LHCN-M2 (cell line): ENCODE data around the gene DNAJB9. TPM values are rescaled to one million over a fixed set of nuclear protein-coding genes. Genes with fewer than 3 reads are reported as not detected.

ENCODE experiments used
- DNase-seq: peaks from one replicate; pipeline ENCODE4 v3.0.0-alpha.2; 2012; ENCODE audit warnings: low read depth
- total RNA-seq: library from RNA; depleted of rRNA; stranded (reverse); fragments of >200 nt; gene quantifications from 2 replicates; pipeline ENCODE4 v1.2.3, GENCODE V29; 2014

Gene DNAJB9
- total RNA-seq, 1 experiment from 2014 or later, result 29.6 TPM

DNA sequence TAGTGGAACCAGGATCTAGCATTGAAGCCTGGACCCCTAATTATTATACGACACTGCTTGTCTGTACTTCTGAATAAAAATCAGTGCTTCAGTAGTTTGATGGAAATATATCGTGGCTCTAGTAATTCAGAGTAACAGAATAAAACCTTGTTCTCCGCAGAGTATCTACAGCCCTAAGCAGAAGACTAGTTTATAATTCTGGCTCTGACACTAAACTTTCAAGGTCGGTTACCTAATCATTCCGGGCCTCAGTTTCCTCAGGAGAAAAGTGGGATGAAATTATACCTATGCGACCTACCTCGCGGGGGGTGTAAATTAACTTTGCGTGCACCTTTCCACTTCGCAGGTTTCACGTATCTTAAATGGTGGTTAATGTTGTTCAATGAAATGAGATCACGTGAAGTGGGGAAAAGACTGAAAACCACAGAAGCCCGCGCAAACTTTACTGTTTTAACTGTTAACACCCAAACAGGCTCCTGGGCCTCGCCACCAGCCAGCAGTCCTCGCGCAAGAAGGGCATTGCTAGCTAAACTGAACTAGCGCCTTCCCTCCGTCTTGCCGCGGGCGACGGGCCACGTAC, 783 bp upstream of the DNAJB9 start:
- DNase-seq, result no peak

- peak; percentile 40 for DNase-seq
Measured at GRCh38 chr7:108570146-108570755, 577 bp downstream of the DNAJB9 start.

GRCh38 chr7:108572480-108572879, 2.8 kb downstream of the DNAJB9 start:
- no peak for DNase-seq

DNA sequence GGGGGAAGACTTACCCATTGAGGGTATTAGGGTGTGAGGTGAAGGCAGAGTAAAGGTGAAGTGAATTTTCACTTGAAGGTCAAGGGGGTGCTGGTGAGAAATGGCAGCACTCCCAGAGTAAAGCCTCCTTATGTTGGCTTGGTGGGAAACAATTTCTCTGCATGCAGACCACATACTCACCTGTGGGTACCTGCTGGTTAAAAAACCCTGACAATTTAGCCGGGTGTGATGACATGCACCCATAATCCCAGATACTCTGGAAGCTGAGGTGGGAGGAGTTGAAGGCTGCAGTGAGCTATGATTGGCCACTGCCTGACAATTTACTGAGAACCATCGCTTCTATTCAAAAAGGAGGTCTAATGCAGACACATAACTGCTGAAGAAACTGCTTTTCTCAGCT, 5.5 kb downstream of the DNAJB9 start:
- DNase-seq, result no peak

- no peak for DNase-seq
Measured at GRCh38 chr7:108576116-108576515, 6.4 kb downstream of the DNAJB9 start.

DNA sequence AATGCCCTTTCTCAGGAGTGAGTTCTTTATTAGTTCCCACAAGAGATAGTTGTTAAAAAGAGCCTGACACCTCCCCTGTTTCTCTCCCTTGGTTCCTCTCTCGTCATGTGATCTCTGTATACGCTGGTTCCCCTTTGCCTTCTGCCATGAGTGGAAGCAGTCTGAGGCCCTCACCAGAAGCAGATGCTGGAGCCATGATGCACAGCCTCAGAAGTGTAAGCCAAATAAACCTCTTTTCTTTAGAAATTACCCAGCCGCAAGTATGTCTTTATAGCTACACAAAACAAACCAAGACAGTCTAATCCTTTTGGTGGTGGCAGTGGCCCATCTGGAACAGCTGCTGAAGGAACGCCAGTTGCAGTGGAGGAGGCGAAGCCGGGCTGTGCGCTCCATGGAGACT, 9.3 kb downstream of the DNAJB9 start:
- DNase-seq, result no peak

DNA sequence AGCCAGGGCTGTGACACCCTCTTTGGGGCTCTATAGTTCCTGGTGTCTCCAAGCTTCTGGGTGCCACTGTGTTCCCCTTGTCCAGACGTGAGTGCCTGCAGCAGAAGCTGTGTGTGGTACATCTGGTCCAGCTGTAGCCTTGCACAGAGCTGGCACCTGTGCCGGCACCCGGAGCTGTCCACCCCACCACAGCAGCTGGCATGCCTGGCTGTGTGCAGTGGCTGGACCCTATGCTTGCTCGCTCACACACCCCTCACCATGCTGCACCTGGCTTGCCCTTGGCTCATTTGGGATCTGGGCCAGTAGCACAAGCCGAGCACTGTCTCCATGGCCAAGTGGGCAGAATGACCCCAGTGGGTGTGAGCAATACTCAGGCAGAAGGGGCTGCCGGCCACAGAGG, 10.6 kb downstream of the DNAJB9 start:
- no peak for DNase-seq

- peak; percentile 40 for DNase-seq
Measured at GRCh38 chr7:108581655-108582491, 12.2 kb downstream of the DNAJB9 start.

- DNase-seq, result peak; percentile 50
Measured at GRCh38 chr7:108584211-108584610, 14.5 kb downstream of the DNAJB9 start.

GRCh38 chr7:108585843-108586242, 16.2 kb downstream of the DNAJB9 start:
- no peak for DNase-seq

- DNase-seq, result no peak
Measured at GRCh38 chr7:108586274-108586710, 16.6 kb downstream of the DNAJB9 start.

GRCh38 chr7:108589199-108589598, 19.5 kb downstream of the DNAJB9 start:
- no peak for DNase-seq

DNA sequence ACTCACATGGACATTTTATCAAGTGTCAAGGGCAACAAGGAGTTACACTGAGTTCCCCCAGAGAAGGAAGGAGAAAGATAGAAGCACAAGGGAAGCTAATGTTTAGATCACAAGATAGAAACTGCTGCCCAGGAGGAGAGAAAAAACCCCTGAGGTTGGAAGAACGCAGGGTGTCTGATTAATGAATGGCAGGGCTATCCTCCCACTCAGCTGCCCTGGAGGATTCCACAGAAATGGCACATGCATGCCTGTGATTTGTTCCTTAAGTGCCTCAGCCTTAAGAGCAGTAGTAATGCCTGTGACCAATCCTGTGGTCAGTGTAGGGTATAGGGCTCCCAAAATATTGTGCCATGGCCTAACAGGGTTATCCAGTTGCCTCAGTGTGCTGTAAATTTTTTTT, 20.2 kb downstream of the DNAJB9 start:
- DNase-seq, result peak; percentile 29

DNA sequence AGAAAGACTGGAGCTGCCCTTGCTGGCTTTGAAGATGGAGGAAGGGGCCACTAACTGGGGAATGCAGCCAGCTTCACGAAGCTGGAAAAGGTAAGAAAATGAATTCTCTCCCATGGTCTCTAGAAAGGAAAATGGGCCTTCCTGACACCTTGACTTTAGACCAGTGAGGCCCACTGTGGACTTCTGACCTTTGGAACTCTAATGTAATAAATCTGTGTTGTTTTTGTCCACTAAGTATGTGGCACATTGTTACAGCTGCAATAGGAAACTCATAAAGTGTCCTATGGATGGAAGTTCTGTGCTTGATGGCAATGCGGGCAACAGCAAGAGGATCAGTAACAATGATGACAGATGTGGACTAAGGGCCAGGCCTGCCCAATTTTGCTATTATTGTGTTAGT, 20.9 kb downstream of the DNAJB9 start:
- no peak for DNase-seq

- DNase-seq, result peak; percentile 43
Measured at GRCh38 chr7:108592646-108593201, 23.1 kb downstream of the DNAJB9 start.

GRCh38 chr7:108596560-108596959, 26.9 kb downstream of the DNAJB9 start:
- no peak for DNase-seq

DNA sequence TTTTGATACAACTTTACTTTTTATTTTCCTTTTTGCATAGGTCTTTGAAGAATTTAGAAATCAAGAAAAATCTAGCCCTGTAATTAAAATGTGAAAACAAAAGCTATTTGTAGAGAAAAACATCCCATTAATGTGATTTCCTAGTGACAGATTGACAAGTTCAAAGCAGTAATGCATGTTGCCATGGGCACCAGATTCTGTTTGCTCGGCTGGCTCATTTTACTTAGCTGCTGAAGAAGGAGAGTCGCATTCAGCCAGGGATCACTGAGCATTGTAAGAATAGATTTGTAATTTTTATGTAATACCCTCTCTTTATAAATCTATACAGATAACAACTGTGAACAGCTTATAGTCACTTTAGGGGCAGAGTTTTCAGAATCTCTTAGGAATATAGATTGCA, 28.5 kb downstream of the DNAJB9 start:
- DNase-seq, result no peak

GRCh38 chr7:108598914-108599580, 29.4 kb downstream of the DNAJB9 start:
- DNase-seq, result no peak

DNA sequence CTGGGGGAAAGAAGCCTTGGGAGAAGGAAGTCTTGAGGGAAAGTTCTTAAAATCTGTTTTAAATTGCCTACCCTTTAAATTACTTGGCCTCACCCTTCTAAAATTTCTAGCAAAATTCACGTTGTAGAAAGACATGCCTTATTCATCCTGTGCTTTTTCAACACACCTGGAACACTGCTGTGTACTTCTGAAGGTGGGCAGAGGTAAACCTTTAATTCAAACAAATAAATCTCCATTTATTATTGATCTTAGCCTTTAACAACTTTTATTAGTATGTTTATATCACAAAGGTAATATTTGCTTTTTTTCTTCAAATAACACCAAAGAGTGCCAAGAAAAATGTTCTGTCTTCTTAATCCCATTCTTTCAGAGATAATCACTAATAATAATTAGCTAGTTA, 30.7 kb downstream of the DNAJB9 start:
- DNase-seq, result no peak

DNA sequence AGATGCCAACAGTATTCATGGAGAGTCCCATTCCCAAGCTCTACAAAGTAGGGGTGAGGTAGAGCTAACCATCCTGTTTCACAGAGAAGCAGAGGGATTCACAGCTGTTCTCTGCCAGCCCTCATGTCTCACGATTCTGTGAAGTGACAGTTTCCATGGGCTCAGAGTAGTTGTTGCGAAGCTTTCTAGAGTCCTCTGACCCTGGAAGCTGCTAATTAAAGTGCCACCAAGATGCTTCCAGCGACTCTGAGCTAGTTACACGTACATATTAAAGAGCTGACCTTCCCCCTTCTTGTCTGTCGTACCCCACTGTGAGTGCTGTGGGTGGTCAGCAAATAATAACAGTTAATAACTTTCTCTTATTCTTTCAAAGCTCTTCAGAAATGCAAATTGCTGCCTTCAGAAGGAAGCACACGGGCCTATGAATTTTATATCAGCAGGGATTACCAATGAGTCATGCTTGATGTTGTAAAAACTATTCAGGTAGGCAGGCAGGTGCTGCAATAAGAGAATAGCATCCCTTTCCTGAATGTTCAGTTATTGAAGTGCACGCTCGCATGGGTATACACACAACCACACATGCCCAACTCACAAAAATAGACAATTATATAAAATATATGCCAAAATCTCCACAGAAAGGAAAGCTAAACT, 34.1 kb downstream of the DNAJB9 start:
- DNase-seq, result no peak

GRCh38 chr7:108604307-108605077, 34.8 kb downstream of the DNAJB9 start:
- no peak for DNase-seq
